Astrocyte (in vitro differentiated cells and primary cell): ENCODE data around the gene PPFIA3. TPM values are rescaled to one million over a fixed set of nuclear protein-coding genes. Genes with fewer than 3 reads are reported as not detected.
A peak's percentile ranks its signal among the peaks of the same experiment; 100 is the strongest.

Experiments
- DNase-seq: peaks from one replicate; pipeline ENCODE4 v3.0.0-alpha.2; 2010; ENCODE audit warnings: low read depth
- FAIRE-seq: peaks from 2 replicates; lab custom pipeline; 2011; peaks lifted over from hg19 to GRCh38; lab: Jason Lieb, UNC
- H2AFZ ChIP-seq: 2 replicates; pipeline ENCODE4 v1.6.0; 2012; ENCODE audit warnings: low read depth, low read length, inconsistent platforms
- H3K27ac ChIP-seq: 2 replicates; pipeline ENCODE4 v1.5.1; 2011; ENCODE audit warnings: low read depth, low read length, inconsistent platforms
- H3K27me3 ChIP-seq: 2 replicates; pipeline ENCODE4 v1.6.0; 2011; ENCODE audit warnings: low read length, inconsistent platforms; ENCODE audit not compliant: insufficient read depth
- H3K36me3 ChIP-seq: 2 replicates; pipeline ENCODE4 v1.5.1; 2011; ENCODE audit warnings: low read length, inconsistent platforms; ENCODE audit not compliant: insufficient read depth
- H3K4me1 ChIP-seq: 2 replicates; pipeline ENCODE4 v1.5.1; 2011; ENCODE audit warnings: low read length, inconsistent platforms; ENCODE audit not compliant: insufficient read depth
- H3K4me2 ChIP-seq: 2 replicates; pipeline ENCODE4 v1.6.0; 2012; ENCODE audit warnings: low read length, inconsistent platforms
- H3K4me3 ChIP-seq: 2 replicates; pipeline ENCODE4 v1.5.1; 2011; ENCODE audit warnings: low read depth, mild to moderate bottlenecking, low read length, inconsistent platforms; ENCODE audit not compliant: insufficient read depth
- H3K79me2 ChIP-seq: 2 replicates; pipeline ENCODE4 v1.6.0; 2012; ENCODE audit warnings: mild to moderate bottlenecking, low read length, inconsistent platforms; ENCODE audit not compliant: insufficient read depth
- H3K9ac ChIP-seq: 2 replicates; pipeline ENCODE4 v1.6.0; 2012; ENCODE audit warnings: mild to moderate bottlenecking, low read length, inconsistent platforms
- H3K9me3 ChIP-seq: 2 replicates; pipeline ENCODE4 v1.5.1; 2012; ENCODE audit warnings: low read depth, mild to moderate bottlenecking, low read length, inconsistent platforms; ENCODE audit not compliant: insufficient read depth
- H4K20me1 ChIP-seq: 2 replicates; pipeline ENCODE4 v1.6.0; 2012; ENCODE audit warnings: low read length, inconsistent platforms; ENCODE audit not compliant: insufficient read depth
- H3K27ac Mint-ChIP-seq: one replicate; pipeline ENCODE4 v1.8.0; 2021; ENCODE audit warnings: mild to moderate bottlenecking, mixed read lengths; ENCODE audit not compliant: unreplicated experiment
- H3K27me3 Mint-ChIP-seq: one replicate; pipeline ENCODE4 v1.8.0; 2021; ENCODE audit warnings: low read depth, mixed read lengths; ENCODE audit not compliant: unreplicated experiment
- H3K36me3 Mint-ChIP-seq: one replicate; pipeline ENCODE4 v1.8.0; 2021; ENCODE audit warnings: low read depth, mixed read lengths; ENCODE audit not compliant: unreplicated experiment
- H3K4me1 Mint-ChIP-seq: one replicate; pipeline ENCODE4 v1.8.0; 2021; ENCODE audit warnings: low read depth, mixed read lengths; ENCODE audit not compliant: unreplicated experiment
- H3K4me3 Mint-ChIP-seq: one replicate; pipeline ENCODE4 v1.8.0; 2021; ENCODE audit warnings: mild to moderate bottlenecking, moderate library complexity, mixed read lengths; ENCODE audit not compliant: unreplicated experiment
- H3K9me3 Mint-ChIP-seq: one replicate; pipeline ENCODE4 v1.8.0; 2021; ENCODE audit warnings: mild to moderate bottlenecking, mixed read lengths; ENCODE audit not compliant: unreplicated experiment
- CTCF ChIP-seq: IDR thresholded peaks from 2 replicates; pipeline ENCODE4 v1.5.1; 2011; ENCODE audit warnings: low read depth, mild to moderate bottlenecking, inconsistent platforms, low read length, moderate library complexity; ENCODE audit not compliant: insufficient read depth
- EZH2 ChIP-seq: IDR thresholded peaks from 2 replicates; pipeline ENCODE4 v1.6.1; 2012; ENCODE audit warnings: mild to moderate bottlenecking, low read length, inconsistent platforms; ENCODE audit not compliant: insufficient read depth
- total RNA-seq: library from RNA; stranded (reverse); gene quantifications from 2 replicates; pipeline ENCODE4 v1.2.1, GENCODE V29; 2021

Gene PPFIA3
- total RNA-seq, 1 donor from 2014 or later: 9.2 TPM

GRCh38 chr19:49165865-49166301 lies 46.5 kb downstream of the PPFIA3 start:
- no peaks in the 10 kb centered on the region for H3K36me3 ChIP-seq
- Mint-ChIP-seq H3K4me1 (no peaks in the 10 kb centered on the region), H3K27me3 (no peaks in the 10 kb centered on the region), H3K9me3 (no peaks in the 10 kb centered on the region), H3K27ac (no peak overlapping the region), H3K36me3 (peaks cover 10% of the 10 kb centered on the region), H3K4me3 (no peak overlapping the region)
- H3K27me3 ChIP-seq: peaks cover 4% of the 10 kb centered on the region
- peaks cover 30% of the 10 kb centered on the region for H4K20me1 ChIP-seq
- no peaks in the 10 kb centered on the region for H3K9me3 ChIP-seq
- no peak overlapping the region for H3K4me3 ChIP-seq
- no peak for FAIRE-seq
- H2AFZ ChIP-seq: peak overlapping the region; percentile 47
- DNase-seq: no peak
- no peaks in the 10 kb centered on the region for H3K79me2 ChIP-seq
- H3K4me2 ChIP-seq: peak overlapping the region; percentile 63
- TF ChIP-seq CTCF (no peak), EZH2 (no peak)
- peaks cover 16% of the 10 kb centered on the region for H3K4me1 ChIP-seq
- H3K9ac ChIP-seq: peak overlapping the region; percentile 66
- H3K27ac ChIP-seq: no peak overlapping the region

GRCh38 chr19:49167857-49168409 lies 48.6 kb downstream of the PPFIA3 start:
- FAIRE-seq: no peak
- no peaks in the 10 kb centered on the region for H3K27me3 Mint-ChIP-seq
- Histone ChIP-seq H3K79me2 (no peaks in the 10 kb centered on the region), H3K27me3 (peaks cover 4% of the 10 kb centered on the region), H2AFZ (no peak overlapping the region), H3K9me3 (no peaks in the 10 kb centered on the region), H3K27ac (no peak overlapping the region), H3K36me3 (peaks cover 2% of the 10 kb centered on the region), H3K9ac (no peak overlapping the region), H4K20me1 (peaks cover 17% of the 10 kb centered on the region), H3K4me3 (no peak overlapping the region), H3K4me2 (no peak overlapping the region), H3K4me1 (peaks cover 11% of the 10 kb centered on the region)
- H3K36me3 Mint-ChIP-seq: peaks cover 11% of the 10 kb centered on the region
- TF ChIP-seq EZH2 (no peak), CTCF (no peak)
- H3K27ac Mint-ChIP-seq: peak overlapping the region; percentile 12
- H3K4me3 Mint-ChIP-seq: no peak overlapping the region
- DNase-seq: no peak
- H3K4me1 Mint-ChIP-seq: no peaks in the 10 kb centered on the region
- H3K9me3 Mint-ChIP-seq: no peaks in the 10 kb centered on the region

- Mint-ChIP-seq H3K27ac (no peak overlapping the region), H3K4me3 (no peak overlapping the region), H3K27me3 (no peaks in the 10 kb centered on the region), H3K36me3 (peaks cover 11% of the 10 kb centered on the region), H3K4me1 (no peaks in the 10 kb centered on the region), H3K9me3 (no peaks in the 10 kb centered on the region)
- no peak for TF ChIP-seq EZH2
- TF ChIP-seq CTCF: no peak
- Histone ChIP-seq H3K36me3 (peaks cover 7% of the 10 kb centered on the region), H3K4me2 (no peak overlapping the region), H2AFZ (no peak overlapping the region), H3K9me3 (no peaks in the 10 kb centered on the region), H3K4me1 (peaks cover 11% of the 10 kb centered on the region), H3K4me3 (no peak overlapping the region), H3K27me3 (peaks cover 4% of the 10 kb centered on the region), H3K79me2 (no peaks in the 10 kb centered on the region), H4K20me1 (peaks cover 15% of the 10 kb centered on the region), H3K27ac (no peak overlapping the region), H3K9ac (no peak overlapping the region)
- no peak for FAIRE-seq
- no peak for DNase-seq
Measured at GRCh38 chr19:49168421-49168820, 49.1 kb downstream of the PPFIA3 start.
